Muscle layer of duodenum (tissue), 2 donors: ENCODE data around the gene TREX2.

Source experiments
- H3K27ac ChIP-seq: one replicate; pipeline ENCODE4 v1.7.0; 2013; ENCODE audit warnings: mild to moderate bottlenecking, low read length
- H3K27me3 ChIP-seq: one replicate; pipeline ENCODE4 v1.7.0; 2013; ENCODE audit warnings: low read depth, mild to moderate bottlenecking, control low read depth, low read length
- H3K36me3 ChIP-seq, 2 donors: one replicate each; pipeline ENCODE4 v1.7.0; 2013; ENCODE audit warnings: low read length in 2 of 2, control low read depth in 1 of 2, mild to moderate bottlenecking in 1 of 2; ENCODE audit not compliant: insufficient read depth in 2 of 2, control insufficient read depth in 1 of 2
- H3K4me1 ChIP-seq, 2 donors: one replicate each; pipeline ENCODE4 v1.7.0; 2013; ENCODE audit warnings: low read length in 2 of 2, mild to moderate bottlenecking in 2 of 2, control low read depth in 1 of 2, moderate library complexity in 1 of 2; ENCODE audit not compliant: insufficient read depth in 2 of 2, control insufficient read depth in 1 of 2
- H3K4me3 ChIP-seq, 2 donors: one replicate each; pipeline ENCODE4 v1.7.0; 2013; ENCODE audit warnings: low read length in 2 of 2, low read depth in 1 of 2, mild to moderate bottlenecking in 1 of 2
- H3K9me3 ChIP-seq, 2 donors: one replicate each; pipeline ENCODE4 v1.7.0; 2013; ENCODE audit warnings: low read length in 2 of 2, control low read depth in 1 of 2, mild to moderate bottlenecking in 1 of 2; ENCODE audit not compliant: control insufficient read depth in 1 of 2
- donor health status: healthy.

The TREX2 gene

GRCh38 chrX:153400146-153401132, 45.4 kb downstream of the TREX2 start:
- H3K27me3 ChIP-seq = no peaks in the 10 kb centered on the region
- no peak overlapping the region for H3K4me3 ChIP-seq
- H3K9me3 ChIP-seq = no peaks in the 10 kb centered on the region
- no peaks in the 10 kb centered on the region for H3K4me1 ChIP-seq
- no peaks in the 10 kb centered on the region for H3K36me3 ChIP-seq
- H3K27ac ChIP-seq = no peak overlapping the region

- Histone ChIP-seq H3K36me3 (no peaks in the 10 kb centered on the region), H3K27me3 (no peaks in the 10 kb centered on the region), H3K9me3 (no peaks in the 10 kb centered on the region), H3K27ac (no peak overlapping the region), H3K4me1 (no peaks in the 10 kb centered on the region), H3K4me3 (no peak overlapping the region)
Observed at GRCh38 chrX:153398275-153398960, 47.4 kb downstream of the TREX2 start.

DNA sequence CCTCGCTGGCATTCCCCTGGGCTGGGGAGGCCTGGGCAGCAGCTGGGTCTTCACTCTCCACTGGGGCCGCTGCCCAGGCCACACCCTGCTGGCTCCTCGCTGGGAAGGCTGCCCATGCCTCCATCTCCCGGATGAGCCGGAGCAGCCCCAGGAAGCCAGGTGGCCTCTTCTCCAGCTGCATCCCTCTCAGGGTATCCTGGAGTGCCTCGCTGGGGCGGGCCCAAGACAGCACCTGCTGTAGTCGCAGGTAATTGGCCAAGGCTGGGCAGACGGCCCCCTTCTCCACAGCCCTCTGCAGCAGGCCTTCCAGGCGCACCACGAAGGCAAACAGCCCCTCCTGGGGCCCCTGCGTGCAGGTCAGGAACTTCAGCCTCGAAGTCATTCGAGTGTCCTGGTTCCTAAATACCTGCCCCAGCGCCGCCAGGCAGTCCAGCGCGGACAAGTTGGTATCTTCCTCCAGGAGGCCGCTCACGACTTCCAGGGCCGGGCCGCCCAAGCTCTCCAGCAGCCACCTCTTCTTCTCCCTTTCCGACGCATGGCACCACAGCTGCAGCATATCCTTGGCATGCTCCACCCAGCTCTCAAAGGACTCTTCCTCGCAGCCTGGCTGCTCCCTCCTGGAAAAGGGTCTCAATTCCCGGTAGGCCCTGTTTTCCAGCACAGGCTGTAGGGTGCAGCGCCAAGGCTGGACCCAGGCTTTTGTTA, 48.4 kb downstream of the TREX2 start:
- H3K36me3 ChIP-seq = no peaks in the 10 kb centered on the region
- no peaks in the 10 kb centered on the region for H3K27me3 ChIP-seq

DNA sequence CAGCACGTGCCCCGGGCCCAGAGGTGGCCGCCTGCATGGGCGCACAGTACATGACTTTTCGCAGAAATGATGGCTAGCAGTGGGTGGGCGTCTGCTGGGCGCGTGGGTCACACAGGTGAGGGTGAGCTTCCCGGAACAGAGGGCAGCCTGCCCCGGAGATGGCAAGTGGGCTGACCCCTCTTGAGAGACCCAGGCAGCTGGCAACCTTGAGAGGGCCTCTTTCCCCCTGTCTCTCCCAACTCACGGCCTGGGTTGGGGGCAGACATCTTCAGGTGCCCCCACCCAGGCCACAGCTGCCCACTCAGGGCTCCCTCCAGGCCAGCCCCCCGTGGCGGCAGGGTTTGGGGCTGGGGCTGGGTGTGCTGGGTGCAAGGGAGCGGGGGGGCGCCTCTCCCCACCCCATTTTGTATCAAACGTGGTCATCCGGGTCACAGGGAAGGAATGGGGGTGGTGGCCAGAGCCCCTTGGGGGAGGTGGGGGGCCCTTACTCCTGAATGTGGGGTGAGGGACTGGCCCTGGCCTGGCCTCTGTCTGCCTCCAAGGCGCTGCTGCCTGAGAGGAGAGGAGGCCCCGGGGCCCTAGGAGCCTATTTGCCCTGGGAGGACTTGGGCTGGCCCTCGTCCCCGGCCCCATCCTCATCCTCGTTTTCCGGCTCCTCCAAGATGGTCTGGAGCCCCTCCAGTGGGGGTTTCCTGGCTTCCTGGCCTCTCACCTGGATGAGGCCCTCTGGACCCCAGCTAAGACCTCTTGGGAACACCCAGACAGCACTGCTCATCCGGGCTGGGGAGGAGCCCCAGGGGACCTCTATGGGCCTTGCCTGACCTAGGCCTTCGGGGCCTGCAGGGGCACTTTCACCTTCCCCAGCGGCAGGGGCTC, 49.3 kb downstream of the TREX2 start:
- no peaks in the 10 kb centered on the region for H3K36me3 ChIP-seq
- no peaks in the 10 kb centered on the region for H3K4me1 ChIP-seq
- no peak overlapping the region for H3K27ac ChIP-seq
- H3K4me3 ChIP-seq = no peak overlapping the region
- H3K27me3 ChIP-seq = no peaks in the 10 kb centered on the region
- no peaks in the 10 kb centered on the region for H3K9me3 ChIP-seq

More for the DNA sequence above, 48.4 kb downstream of the TREX2 start:
- H3K4me1 ChIP-seq = no peaks in the 10 kb centered on the region
- no peaks in the 10 kb centered on the region for H3K9me3 ChIP-seq
- H3K27ac ChIP-seq = no peak overlapping the region
- no peak overlapping the region for H3K4me3 ChIP-seq

GRCh38 chrX:153395613-153396319, 50.1 kb downstream of the TREX2 start:
- no peaks in the 10 kb centered on the region for H3K9me3 ChIP-seq
- no peaks in the 10 kb centered on the region for H3K27me3 ChIP-seq
- no peak overlapping the region for H3K4me3 ChIP-seq
- H3K4me1 ChIP-seq = no peaks in the 10 kb centered on the region
- no peaks in the 10 kb centered on the region for H3K36me3 ChIP-seq
- no peak overlapping the region for H3K27ac ChIP-seq

GRCh38 chrX:153394612-153395011, 51.2 kb downstream of the TREX2 start:
- Histone ChIP-seq H3K27me3 (no peaks in the 10 kb centered on the region), H3K9me3 (no peaks in the 10 kb centered on the region), H3K4me3 (no peak overlapping the region)

More at GRCh38 chrX:153394612-153395011, 51.2 kb downstream of the TREX2 start:
- Histone ChIP-seq H3K4me1 (no peaks in the 10 kb centered on the region), H3K36me3 (no peaks in the 10 kb centered on the region), H3K27ac (no peak overlapping the region)
